ENCODE data around the gene USP7. TPM values are rescaled to one million over a fixed set of nuclear protein-coding genes. Genes with fewer than 3 reads are reported as not detected.
"Not testable (repeated sequence)": the region's sequence is repeated elsewhere in the genome, so short reads cannot be mapped to it uniquely, and the experiment has no call there.

Gene USP7
- total RNA-seq, 2 donors from 2014 or later: 56.0 to 69.1 TPM

DNA sequence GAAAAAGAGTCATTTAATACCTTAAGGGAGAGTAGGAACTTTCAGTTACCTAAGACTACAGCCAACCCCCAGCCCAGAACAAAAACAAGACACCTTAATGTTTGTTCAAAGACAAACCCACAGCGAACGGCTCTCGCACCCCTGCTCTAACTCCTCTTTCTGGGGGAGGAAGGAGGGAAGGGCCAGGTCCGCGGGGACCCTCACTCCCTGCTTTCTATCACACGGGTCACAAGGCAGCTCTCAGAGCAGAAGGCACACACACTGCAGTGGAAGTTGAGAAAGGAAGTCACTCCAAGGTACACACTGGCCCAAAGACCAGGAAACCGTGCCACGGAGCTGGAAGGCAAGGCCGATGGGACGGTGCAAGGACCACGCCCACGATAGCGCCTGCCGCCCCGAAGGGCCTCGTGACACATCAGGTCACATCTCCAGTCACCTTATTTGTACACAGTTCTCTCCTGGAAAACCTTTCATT lies 71.6 kb downstream of the USP7 start:
- intact Hi-C loops (cut with DNase I): no loop called here
- ATAC-seq (no peak), DNase-seq (no peak)

DNA sequence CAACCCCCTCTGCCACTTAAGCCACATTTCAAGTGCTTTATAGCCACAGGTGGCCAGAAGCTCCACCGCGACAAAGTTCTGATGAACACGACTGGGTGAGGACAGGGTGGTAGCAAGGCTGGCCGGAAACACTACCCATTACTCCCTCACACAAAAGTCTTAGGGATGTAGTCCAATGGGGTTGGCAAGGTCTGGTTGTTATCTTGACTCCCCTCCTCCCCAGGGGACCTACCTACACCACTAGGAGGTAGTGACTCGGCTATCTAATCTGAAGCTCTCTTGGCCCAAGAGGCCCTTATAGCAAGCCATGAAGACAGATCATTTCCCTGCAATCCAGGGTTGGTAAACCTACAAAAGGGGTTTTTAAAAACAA lies 73.2 kb downstream of the USP7 start:
- ATAC-seq (no peak), DNase-seq (no peak)
- intact Hi-C loops (cut with DNase I): no loop called here

DNA sequence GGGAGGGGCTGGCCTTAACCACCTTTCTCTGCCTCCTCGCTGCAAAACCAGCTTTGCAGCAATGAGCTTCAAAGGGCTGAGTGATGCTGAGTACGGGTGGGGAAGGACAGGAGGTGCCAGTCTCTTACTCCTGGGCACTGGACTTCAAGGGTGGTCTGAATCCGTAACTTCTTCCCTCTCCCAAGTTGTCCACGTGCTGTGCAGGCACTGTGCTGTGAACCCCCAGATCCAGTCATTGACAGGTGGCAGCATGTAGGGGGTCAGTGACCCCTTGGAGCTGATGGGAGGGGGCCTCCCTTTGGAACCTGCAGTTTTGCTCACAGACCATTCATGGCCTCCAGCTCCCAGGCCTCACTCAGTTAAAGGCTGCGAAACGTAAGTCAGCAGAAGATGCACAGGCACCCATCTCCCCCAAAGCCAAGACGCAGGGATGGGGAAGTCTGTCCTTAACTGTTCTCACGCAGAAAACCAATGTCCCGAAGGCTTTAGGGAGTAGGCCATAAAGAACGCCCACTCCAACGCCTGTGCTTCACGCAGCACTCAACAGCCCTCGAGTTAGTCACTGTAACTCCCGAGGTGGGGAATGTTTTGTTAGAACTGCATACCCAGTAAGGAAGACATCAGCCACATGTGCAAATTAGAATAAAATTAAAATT lies 73.7 kb downstream of the USP7 start:
- ATAC-seq (no peak), DNase-seq (no peak)
- intact Hi-C loops (cut with DNase I): loop anchor here in 1 of 2 donors (10.0 kb wide), 1 partner anchor 95 kb away; the partner anchor contains the start of genes PMM2 and TMEM186

DNA sequence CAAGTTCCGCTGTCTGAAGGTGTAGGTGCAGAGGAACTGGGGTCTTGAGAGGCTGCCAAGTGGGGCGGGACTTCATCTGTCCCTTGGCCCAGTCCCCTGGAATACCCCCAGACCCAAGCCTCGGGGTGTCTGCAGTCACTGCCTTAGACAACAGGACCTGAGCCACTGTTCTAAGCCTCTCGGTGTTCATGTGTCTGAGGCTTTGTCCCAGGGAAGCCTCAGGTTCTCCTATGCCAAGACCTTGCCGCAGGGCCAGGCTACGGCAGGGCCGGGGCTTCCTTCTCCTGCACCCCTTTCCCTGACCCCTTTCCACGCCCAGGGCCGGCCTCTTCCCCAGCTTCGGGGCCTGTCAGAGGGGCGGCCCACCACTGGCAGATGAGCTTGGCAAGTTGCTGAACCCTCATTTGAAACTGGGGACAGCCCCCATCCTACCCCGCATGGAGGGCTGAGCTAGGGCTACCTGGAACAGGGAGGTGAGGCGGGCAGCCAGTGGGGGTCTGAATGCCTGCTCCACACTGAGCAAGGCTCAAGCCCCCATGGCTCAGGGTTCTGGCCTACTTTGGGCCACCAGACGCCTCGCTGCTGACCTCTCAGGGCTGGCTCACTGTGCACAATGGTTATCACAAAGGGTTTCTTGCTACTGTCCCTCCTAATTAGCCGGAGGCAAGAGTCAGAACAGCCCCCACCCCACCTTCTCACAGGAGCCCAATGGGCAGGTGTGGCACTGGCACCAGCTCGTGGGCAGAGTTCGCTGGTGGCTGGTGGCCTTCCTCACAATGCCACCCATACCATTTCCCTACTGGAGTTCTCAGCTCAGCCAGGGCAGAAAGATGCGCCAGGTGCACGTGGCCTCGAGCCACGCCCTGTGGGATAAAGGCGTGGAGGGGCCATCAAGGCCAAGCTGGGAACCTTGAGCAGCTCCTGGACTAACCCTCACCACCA lies 74.5 kb downstream of the USP7 start:
- DNase-seq: no peak
- intact Hi-C loops (cut with DNase I): loop anchor here in 1 of 2 donors (10.0 kb wide), 1 partner anchor 94 kb away; the partner anchor contains the start of genes PMM2 and TMEM186
- ATAC-seq: no peak

DNA sequence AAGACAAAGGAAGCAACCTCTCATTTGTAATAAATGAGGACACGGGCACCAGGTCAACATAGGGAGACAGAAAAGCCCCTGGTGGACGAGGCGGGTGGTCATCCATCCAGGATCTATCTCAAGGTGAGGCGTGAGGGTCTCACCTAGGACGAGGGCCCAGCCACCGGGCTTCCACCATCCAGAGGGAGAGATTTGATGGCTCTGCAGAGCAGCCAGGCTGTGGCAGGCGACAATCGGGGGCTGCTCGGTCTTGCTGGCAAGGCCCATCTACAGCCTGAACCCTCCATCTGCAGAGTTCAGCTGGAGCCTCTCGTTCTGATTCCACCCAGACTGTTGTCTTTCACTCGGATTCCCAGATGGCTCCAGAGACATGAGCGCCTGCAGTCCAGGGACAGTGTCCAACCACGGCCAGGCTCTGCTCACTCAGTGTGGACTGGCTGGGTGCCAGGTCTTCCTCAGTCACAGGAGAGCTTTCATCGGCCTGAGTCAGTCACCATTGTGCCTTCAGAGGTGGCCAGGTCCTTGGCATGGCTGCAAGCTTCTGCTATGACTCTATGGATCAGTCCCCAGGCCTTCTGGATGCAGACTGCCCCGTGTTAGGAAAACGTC lies 75.7 kb downstream of the USP7 start:
- DNase-seq (peak; percentile 86), ATAC-seq (peak; percentile 77 to 79)
- intact Hi-C loops (cut with DNase I): loop anchor here in 1 of 2 donors (10.0 kb wide), 1 partner anchor 93 kb away; the partner anchor contains the start of genes PMM2 and TMEM186

DNA sequence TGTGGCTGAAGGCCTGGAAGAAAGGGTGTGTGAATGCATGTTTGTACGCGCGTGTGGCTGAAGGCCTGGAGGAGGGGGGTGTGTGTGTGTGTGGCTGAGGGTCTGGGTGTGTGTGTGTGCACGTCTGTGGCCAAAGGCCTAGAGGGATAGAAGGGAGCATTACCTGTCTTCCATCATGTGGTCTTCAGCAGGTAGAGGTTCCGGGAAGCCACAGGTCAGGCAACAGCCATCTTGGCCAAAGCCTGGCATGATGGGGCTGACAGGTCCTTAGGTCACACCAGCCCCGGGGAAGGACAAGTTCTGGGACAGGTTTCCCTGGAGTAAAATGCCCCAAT lies 76.3 kb downstream of the USP7 start:
- ATAC-seq (no peak), DNase-seq (no peak)
- intact Hi-C loops (cut with DNase I): loop anchor here in 1 of 2 donors (10.0 kb wide), 1 partner anchor 93 kb away; the partner anchor contains the start of genes PMM2 and TMEM186

DNA sequence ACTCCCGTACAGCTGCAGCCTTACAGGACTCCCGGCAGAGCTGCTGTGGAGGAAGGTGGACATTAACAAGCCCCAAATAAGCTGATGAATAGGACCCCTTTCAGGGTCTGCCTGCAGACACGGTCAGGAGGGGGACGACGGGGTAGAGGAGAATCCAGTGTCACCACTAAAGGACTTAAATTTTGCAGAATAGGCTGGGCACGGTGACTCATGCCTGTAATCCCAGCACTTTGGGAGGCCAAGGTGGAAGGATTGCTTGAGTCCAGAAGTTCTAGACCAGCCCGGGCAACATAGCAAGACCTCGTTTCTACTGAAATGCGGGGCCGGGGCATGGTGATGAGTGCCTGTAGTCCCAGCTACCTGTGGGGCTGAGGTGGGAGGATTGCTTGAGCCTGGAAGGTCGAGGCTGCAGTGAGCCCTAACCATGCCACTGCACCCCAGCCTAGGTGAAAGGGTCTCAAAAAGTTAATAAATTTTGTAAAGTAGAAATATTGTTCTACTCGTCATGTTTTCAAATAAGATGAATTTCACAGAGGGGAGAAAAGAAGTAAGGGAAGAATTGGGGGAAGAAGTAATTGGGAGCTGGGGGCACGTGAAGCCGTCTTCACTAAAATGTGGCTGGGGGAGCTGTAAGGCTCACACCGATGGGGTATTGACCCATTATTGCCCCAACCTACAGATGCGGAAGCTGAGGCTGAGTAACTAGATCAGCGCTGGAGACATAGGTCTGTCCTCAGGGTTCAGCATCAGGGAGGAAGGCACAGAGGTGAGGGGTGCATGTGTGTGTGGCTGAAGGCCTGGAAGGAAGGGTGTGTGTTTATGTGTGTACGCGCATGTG lies 76.9 kb downstream of the USP7 start:
- ATAC-seq (no peak), DNase-seq (no peak)
- intact Hi-C loops (cut with DNase I): loop anchor here in 1 of 2 donors (10.0 kb wide), 1 partner anchor 92 kb away; the partner anchor contains the start of genes PMM2 and TMEM186

DNA sequence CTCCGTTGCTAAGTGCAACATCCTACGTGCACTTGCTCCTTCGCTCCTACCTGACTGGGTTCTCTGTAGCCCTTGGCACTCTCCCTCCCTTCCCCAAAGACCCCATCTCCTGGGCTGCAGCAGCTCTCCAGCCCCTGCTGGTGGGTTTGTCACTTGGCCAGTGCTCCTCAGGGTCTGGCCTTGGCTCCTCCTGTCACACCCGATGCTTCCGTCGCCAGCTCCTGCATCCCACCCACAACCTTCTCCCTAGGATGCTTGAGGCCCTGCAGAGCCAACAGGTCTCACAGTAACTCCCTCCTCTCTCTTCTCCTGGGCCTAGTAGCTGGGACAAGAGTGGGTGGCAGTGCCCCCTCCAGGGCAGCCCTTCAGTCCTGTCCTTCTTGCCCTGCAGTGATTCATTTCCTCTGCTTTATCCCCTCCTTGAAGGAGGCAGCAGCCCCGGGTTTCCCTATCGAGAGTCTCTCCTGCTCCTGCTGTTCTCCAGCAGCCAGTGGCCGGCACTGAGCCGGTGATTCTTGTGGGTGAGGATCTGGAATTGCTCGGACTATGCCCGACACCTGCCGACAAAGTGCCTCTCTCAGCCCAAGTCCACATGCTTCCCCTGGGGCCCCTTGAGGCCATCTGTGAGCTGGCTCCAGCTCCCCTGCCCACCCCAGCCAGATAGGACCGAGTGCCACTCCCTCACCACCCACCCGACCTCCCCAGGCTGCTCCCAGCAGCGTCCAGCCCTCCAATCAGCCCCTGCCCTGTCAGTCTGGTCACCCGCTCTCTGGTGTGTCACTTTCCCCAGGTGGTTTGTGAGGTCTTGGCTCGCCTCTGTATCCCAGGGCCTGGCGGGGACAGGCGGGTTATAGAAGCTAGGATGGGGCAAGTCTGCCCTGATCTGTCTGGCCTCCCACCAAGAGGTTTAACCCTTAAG lies 77.8 kb downstream of the USP7 start:
- ATAC-seq (peak; percentile 20 to 44), DNase-seq (no peak)
- intact Hi-C loops (cut with DNase I): loop anchor here in 1 of 2 donors (10.0 kb wide), 1 partner anchor 91 kb away; the partner anchor contains the start of genes PMM2 and TMEM186

DNA sequence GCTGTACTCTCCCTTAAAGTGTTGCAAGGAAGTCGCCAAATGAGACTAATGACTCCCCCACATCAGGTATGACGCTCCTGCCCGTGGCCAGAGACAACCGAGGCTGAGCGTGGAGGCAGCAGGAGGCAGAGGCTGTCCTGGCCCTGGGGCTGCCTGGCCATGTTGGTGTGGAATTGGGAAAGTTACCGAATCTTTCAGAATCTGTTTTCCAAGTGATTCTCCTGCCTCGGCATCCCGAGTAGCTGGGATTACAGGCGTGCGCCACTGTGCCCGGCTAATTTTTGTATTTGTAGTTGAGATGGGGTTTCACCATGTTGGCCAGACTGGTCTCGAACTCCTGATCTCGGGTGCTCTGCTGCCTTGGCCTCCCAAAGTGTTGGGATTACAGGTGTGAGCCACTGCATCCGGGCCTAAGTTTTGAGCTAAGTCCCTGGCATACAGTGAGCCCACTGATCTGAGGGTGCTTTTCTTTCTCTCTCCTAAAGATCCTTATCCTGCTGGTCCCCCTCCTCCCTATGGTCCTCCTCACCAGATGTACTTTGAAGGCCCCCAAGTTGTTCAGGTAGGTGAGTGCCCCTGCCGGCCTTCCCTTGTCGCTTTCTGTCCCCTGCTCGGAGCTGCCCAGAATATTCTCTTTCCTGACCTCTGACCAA lies 80.9 kb downstream of the USP7 start:
- DNase-seq (no peak), ATAC-seq (no peak)
- intact Hi-C loops (cut with DNase I): loop anchor here (5.0 to 10.0 kb wide), 3 partner anchors 88 to 316 kb away; partner anchors contain the start of genes PMM2 (in 1 of the 2) and TMEM186 (in 1 of the 2)

DNA sequence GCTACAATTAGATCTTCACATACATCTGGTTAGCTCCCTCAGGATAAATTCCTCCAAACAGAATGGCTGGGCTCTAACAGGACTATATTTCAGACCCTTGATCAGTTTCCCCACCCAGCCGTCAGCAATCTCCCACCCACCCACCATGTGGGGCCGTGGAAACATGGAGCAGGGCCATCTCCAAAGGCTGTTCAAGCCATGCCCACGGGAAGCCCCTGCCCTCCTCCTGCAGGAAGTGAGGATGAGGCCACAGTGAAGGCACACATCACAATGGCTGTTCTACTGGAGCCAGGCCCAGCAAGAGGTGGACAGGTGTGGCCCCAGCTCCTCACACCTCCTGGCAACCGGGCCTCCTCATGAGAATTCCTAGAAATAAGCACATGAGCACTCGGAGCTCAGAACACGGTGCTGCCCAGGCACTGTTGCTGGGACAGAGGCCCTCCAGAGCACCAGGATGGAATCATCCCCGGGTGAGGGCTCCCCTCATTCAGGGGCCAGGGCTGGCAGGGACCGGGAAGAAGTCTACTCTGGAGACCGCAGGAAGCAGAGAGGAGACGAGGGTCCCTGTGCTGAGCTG lies 81.6 kb downstream of the USP7 start, which contains the start of gene LITAFD:
Gene LITAFD (plus strand): TSS at position 311 of the 577 bp plus-strand sequence. CDS start 2,005 bp downstream, outside the sequence.
- DNase-seq (no peak), ATAC-seq (no peak)
- intact Hi-C loops (cut with DNase I): loop anchor here (5.0 to 10.0 kb wide), 3 partner anchors 87 to 315 kb away; partner anchors contain the start of genes PMM2 (in 1 of the 2) and TMEM186 (in 1 of the 2)

DNA sequence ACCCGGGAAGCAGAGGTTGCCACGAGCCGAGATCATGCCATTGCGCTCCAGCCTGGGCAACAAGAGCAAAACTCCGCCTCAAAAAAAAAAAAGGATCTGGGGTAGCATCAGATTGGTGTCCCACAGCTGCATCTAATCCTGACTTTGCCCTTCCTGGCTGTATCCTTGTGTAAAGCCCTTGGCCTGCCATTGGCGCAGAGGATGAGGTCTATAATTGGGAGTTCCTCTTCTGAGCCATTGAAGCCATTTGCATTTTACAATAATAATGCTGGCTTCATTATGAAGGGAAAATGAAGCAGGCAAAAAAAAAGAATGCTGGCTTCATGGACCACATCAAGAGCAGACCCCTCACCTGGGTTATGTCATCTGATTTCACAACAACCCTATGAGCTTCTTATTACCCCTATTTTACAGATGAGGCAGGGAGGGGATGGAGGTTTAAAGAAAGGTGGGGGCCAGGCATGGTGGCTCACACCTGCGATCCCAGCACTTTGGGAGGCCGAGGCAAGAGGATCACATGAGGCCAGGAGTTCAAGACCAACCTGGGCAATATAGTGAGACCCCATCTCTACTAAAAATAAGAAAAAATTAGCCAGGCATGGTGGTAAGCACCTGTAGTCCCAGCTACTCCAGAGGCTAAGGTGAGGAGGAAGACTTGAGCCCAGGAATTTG lies 82.7 kb downstream of the USP7 start:
- ATAC-seq (no peak), DNase-seq (no peak)
- intact Hi-C loops (cut with DNase I): loop anchor here (2.0 to 10.0 kb wide), 4 partner anchors 86 to 314 kb away; partner anchors contain the start of genes PMM2 (in 1 of the 2) and TMEM186 (in 1 of the 2)

DNA sequence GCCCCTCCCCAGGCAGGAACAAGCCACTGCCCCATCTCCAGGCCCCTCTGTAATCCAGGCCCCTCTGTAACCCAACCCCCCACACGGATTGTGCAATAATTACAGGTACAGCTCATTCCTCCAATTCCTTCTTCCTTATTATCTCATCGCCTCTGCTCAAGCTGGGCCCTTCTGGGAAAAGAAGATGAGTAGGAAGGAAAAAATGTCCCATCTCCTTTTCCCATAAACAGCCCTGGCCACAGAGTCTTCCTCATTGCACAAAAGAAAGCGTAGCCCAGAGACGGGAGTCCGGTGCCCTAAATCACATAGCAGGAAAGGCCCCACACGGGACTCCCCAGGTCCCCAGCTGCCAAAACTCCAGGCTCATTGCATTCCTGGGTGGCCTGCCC lies 85.2 kb downstream of the USP7 start:
- ATAC-seq: peak; percentile 36 to 67
- DNase-seq: no peak
- intact Hi-C loops (cut with DNase I): loop anchor here in 1 of 2 donors (10.0 kb wide), 1 partner anchor 74 kb away; no protein-coding TSS in a partner anchor

DNA sequence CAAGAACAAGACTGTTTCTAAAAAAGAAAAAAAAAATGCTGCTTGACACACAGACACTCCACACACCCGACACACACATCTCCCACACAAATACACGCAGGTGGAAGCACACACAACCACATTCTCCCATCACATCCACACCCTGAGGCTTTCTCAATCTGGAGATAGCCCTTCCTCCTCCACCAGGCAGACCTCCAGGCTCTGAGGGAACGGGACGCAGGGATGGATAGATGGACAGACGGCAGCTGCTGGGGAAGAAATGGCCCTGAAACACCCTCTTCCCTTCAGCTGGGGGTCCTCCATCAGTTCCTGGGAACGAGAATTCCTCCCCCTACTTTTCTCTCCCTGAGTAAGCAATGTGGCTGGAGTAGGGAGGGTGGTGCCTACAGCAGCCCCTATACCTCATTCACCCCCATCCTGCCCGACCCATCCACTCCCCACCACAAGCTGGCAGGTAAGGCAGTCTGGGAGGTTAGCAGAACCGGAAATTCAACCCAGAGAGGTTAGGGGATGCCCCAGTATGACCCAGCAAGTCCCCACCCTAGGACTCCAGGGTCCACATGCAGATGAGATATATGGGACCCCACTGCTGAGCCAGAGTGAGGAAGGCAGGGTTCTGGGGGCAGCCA lies 85.7 kb downstream of the USP7 start:
- DNase-seq (no peak), ATAC-seq (peak in 1 of 2 donors; percentile 15)
- intact Hi-C loops (cut with DNase I): loop anchor here in 1 of 2 donors (10.0 kb wide), 1 partner anchor 73 kb away; no protein-coding TSS in a partner anchor

DNA sequence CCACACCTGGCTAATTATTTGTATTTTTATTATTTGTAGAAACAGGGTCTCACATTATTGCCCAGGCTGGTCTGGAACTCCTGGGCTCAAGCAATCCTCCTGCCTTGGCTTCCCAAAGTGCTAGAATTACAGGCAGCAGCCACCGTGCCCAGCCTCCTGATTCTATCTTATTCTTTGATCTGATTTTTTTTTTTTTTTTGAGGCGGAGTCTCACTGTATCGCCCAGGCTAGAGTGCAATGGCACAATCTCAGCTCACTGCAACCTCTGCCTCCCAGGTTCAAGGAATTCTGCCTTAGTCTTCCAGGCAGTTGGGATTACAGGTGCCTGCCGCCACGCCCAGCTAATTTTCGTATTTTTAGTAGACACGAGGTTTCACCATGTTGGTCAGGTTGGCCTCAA lies 88.4 kb downstream of the USP7 start:
- not testable (repeated sequence) for DNase-seq, ATAC-seq
- intact Hi-C loops (cut with DNase I): loop anchor here in 1 of 2 donors (10.0 kb wide), 1 partner anchor 71 kb away; no protein-coding TSS in a partner anchor

DNA sequence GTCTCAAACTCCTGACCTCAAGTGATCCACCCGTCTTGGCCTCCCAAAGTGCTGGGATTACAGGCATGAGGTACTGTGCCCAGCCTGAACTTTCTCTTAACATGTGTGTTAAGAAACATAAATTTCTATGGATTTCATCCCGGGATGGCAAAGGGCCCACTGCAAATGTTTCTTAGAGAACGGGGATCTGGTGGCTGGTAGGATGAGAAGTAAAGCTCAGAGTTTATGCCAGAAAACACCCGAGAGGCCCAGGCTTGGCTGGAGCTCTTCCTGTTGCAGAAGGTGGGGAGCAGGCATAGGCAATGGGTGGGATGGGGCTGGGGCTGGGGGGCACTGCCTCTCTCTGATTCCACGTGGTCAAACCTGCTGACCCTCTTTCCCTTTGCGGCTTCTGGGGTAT lies 89.3 kb downstream of the USP7 start:
- intact Hi-C loops (cut with DNase I): loop anchor here in 1 of 2 donors (10.0 kb wide), 1 partner anchor 70 kb away; no protein-coding TSS in a partner anchor
- ATAC-seq (peak in 1 of 2 donors; percentile 21), DNase-seq (no peak)

Data from left cardiac atrium (tissue), 4 donors.